Thyroid gland (tissue), 4 donors: ENCODE measurements around the gene DNAJC3.

ENCODE experiments used
- POLR2A ChIP-seq, 2 donors: fragments of 450-650 bp; IDR thresholded peaks; one replicate each; pipeline ENCODE4 v1.6.1; 2017; ENCODE audit warnings: antibody characterized with exemption in 2 of 2, mild to moderate bottlenecking in 2 of 2, moderate library complexity in 1 of 2
- TF ChIP-seq, protein P1 (sequence below), 6 experiments: fragments of 200-600 bp in 3 of 6; fragments of 450-650 bp in 3 of 6; sonication (generic) in 3 of 6; IDR thresholded peaks; one replicate each; pipeline ENCODE4 v1.5.1; 2016 to 2019; ENCODE audit warnings: antibody characterized with exemption in 6 of 6, mild to moderate bottlenecking in 2 of 6, inconsistent platforms in 1 of 6, moderate library complexity in 1 of 6

DNA sequence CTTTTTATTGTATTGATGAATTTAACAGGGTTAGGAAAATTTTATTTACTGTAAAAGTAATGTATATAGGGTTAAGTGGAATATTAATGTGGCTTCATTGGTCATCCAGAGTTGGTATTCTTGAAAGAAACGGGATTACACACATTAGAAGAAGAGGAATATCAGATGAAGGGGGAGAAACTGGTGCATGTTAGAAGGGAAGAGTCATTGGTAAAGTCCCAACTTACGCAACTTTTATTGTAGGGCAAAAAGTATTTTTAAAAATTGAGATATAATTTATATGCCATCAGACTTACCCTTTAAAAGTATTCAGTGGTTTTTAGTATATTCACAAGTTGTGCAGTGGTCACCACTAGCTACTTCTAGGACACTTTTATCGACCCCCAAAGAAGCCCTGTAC, 47.3 kb downstream of the DNAJC3 start:
- TF ChIP-seq, protein P1, sequence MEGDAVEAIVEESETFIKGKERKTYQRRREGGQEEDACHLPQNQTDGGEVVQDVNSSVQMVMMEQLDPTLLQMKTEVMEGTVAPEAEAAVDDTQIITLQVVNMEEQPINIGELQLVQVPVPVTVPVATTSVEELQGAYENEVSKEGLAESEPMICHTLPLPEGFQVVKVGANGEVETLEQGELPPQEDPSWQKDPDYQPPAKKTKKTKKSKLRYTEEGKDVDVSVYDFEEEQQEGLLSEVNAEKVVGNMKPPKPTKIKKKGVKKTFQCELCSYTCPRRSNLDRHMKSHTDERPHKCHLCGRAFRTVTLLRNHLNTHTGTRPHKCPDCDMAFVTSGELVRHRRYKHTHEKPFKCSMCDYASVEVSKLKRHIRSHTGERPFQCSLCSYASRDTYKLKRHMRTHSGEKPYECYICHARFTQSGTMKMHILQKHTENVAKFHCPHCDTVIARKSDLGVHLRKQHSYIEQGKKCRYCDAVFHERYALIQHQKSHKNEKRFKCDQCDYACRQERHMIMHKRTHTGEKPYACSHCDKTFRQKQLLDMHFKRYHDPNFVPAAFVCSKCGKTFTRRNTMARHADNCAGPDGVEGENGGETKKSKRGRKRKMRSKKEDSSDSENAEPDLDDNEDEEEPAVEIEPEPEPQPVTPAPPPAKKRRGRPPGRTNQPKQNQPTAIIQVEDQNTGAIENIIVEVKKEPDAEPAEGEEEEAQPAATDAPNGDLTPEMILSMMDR (IDR thresholded peaks at IDR 0.05), result no peak
- TF ChIP-seq POLR2A (IDR thresholded peaks at IDR 0.05), result no peak
